Measurements from ENCODE around the gene FPR2. TPM values are rescaled to one million over a fixed set of nuclear protein-coding genes. Genes with fewer than 3 reads are reported as not detected.

FPR2 gene, protein sequence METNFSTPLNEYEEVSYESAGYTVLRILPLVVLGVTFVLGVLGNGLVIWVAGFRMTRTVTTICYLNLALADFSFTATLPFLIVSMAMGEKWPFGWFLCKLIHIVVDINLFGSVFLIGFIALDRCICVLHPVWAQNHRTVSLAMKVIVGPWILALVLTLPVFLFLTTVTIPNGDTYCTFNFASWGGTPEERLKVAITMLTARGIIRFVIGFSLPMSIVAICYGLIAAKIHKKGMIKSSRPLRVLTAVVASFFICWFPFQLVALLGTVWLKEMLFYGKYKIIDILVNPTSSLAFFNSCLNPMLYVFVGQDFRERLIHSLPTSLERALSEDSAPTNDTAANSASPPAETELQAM
- total RNA-seq (2014; rRNA removed; shearing (Covaris generic)): not detected in 2 replicates
- polyA plus RNA-seq (2015; cell fraction: cytosol; rRNA removed): not detected in 2 replicates
- not detected in 2 replicates for polyA plus RNA-seq (2015; cell fraction: nucleus; rRNA removed)

DNA sequence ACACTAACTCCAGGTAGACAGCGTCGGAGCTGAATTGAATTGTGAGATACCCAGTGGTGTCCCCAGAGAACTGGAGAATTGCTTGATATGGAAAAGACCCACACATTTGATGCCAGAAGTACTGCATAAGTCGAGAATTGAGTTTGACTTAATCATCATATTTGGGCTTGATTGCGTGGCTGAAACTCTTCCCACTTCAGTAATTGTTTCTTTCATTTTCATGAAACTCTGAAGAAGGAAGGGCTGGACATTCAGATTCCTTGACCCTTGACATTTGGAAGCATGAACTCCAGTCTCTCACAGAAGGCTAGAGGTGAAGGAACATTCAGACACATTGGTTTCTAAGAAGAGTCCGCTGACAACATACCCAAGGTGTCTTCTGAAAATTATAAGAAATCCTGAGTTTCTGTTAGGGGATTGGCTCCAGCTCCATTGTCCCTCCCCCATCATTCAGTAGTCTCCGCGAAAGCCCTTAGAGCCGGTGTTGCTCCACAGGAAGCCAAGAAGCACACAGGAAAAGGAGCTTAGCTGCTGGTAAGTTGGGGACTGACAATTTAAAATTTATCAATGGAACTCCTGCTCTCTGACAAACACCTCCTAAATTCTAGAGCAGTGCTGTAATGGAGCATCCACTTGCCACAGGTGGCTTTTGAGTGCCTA is at the start of gene FPR2:
Gene FPR2 (plus strand): TSS at position 484 of the 660 bp plus-strand sequence. CDS start 7,479 bp downstream, outside the sequence.
- DNase-seq (ENCODE audit: low read depth, low spot score): no peak
- in situ Hi-C loops (cut with HindIII; ENCODE audit: low pct_unique_long_range_greater_than_20kb, low sequenced_read_pairs): no loop called here

DNA sequence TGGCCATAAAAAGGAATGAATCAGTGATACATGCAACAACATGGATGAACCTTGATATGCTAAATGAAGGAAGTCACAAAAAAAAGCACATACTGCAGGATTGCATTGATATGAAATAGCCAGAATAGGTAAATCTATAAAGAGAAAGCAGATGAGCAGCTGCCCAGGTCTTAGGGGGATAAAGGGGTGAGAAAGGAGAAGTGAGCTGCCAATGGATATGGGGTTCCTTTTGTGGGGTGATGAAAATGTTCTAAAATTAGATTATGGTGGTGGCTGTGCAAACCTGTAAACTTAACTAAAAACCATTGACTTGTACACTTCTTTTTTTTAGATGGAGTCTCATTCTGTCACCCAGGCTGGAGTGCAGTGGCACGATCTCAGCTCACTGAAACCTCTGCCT is 49.3 kb upstream of the FPR2 start:
- no peak for DNase-seq (ENCODE audit: low read depth, low spot score)
- in situ Hi-C loops (cut with HindIII; ENCODE audit: low pct_unique_long_range_greater_than_20kb, low sequenced_read_pairs): no loop called here

DNA sequence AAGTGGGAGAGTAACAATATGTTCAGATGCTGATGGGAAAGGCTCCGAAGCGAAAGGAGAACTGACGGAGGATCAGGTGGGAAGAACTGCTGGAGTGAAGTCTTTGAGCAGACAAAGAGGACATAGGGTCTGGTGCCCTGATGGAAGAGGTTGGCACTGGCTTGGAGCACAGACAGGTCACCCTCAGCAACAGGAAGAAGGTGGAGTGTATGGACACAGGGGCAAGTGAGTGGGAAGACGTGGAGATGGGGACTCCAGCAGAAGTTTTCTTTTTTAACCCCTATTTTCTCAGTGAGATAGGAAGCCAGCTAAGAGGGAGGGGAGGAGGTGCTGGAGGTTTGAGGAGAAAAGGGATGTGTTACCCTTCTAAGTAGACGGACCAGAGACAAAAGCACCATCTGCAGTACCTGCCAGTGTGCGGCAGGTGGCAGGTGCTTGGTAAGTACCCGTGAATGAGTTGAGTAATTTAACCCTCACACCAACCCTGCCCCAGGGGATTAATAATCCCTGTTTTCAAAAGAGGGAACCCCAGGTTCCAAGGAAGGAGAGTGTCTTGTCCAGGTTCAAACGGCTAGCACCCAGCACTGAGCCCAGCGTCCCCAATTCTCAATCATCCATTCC is 48.4 kb upstream of the FPR2 start:
- no peak for DNase-seq (ENCODE audit: low read depth, low spot score)
- in situ Hi-C loops (cut with HindIII; ENCODE audit: low pct_unique_long_range_greater_than_20kb, low sequenced_read_pairs): no loop called here

DNA sequence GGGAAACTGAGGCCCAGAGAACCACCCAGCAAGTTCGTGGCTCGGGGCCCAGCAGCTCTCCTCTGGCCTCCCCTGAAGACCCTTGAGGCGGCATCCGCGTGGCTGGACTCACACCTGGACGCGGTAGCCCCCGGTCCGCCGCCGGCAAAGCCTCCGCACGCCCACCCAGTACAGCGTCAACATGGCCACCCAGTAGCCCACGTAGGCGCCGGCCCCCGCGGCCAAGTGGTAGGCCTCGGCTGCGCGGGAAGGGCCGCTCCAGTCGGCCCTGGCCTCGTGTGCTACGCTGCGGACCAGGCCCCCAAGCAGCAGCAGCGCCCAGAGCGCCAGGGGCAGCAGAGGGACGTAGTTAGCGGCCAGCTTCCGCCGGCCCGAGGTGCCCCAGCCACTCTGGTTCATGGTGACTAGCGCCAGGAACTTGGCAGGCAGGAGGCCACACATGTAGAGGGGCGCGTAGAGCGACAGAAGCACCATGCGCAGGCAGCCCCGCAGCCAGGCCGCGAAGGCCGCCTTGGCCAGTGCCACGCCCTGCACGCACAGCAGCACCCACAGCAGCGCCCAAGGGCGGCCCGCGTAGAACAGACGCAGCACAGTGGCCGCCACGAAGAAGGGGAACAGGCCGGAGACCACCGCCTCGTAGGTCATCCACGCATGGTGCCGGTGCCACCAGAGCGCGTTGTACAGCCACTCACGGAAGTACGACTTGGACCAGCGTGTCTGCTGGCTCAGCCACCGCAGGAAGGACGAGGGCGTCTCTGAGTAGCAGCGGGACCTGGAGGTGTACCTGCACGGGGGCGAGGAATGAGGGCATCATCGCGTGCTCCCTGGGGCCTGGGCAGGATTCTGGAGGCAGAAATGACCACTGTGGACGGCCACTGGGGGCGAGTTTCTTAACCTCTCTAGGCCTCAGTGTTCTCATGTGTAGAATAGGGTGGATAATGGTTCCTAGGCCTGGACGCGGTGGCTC is 47.4 kb upstream of the FPR2 start:
- in situ Hi-C loops (cut with HindIII; ENCODE audit: low pct_unique_long_range_greater_than_20kb, low sequenced_read_pairs): no loop called here

DNA sequence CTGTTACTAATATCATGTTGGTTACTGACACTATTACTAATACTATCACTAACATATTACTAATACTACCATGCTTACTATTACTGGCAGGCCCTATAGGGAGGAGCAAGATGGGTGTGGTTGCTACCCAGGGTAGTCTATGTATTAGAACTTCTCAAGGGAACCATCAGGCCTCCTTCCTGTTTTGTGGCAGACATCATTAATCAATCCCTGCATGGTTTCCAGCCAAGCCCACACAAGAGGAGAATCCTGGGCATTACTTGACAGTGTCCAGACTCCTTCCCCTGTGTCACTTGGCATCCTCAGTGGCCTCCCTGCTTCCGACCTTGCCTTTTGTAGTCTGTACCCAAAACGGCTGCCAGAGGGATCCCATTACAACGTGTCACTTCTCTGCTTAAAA is 46.1 kb upstream of the FPR2 start:
- DNase-seq (ENCODE audit: low read depth, low spot score): no peak
- in situ Hi-C loops (cut with HindIII; ENCODE audit: low pct_unique_long_range_greater_than_20kb, low sequenced_read_pairs): no loop called here

More for the DNA sequence above, 47.4 kb upstream of the FPR2 start:
- no peak for DNase-seq (ENCODE audit: low read depth, low spot score)

DNA sequence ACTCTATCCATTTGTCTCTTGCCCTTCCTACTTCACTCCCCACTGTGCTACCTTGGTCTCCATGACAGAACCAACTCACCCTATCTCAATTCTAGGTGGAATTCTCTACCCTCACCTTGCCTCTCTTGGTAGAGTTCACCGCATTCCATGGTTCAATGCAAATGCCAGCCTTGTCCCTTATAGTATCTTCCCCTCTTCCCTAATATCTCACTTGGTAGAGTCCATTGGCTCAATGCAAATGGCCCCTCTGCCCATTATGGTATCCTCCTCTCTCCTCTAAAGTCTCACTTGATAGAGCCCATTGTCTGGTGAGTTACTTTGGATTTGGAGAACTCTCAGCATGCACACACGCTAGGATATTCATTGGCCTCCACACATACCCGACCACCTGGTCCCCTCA is 45.1 kb upstream of the FPR2 start:
- in situ Hi-C loops (cut with HindIII; ENCODE audit: low pct_unique_long_range_greater_than_20kb, low sequenced_read_pairs): no loop called here
- DNase-seq (ENCODE audit: low read depth, low spot score): no peak

DNA sequence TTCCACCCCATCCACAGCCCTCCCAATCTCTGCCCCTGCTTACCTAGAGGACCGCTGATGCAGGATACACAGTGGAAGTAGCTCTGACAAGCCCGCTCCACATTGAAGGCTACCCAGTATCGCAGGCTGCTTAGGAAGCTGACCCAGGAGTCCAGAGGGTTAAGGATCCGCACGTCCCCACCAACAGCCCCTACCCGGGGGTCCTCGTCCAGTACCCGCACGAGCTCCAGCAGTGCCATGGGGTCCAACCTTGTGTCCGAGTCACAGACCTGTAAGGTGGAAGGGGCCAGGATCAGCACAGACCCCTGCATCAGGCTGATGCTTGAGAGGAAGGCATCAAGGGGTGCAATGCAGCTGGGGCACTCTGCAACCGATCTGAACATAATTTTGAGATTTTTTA is 44.1 kb upstream of the FPR2 start:
- in situ Hi-C loops (cut with HindIII; ENCODE audit: low pct_unique_long_range_greater_than_20kb, low sequenced_read_pairs): no loop called here
- no peak for DNase-seq (ENCODE audit: low read depth, low spot score)

DNA sequence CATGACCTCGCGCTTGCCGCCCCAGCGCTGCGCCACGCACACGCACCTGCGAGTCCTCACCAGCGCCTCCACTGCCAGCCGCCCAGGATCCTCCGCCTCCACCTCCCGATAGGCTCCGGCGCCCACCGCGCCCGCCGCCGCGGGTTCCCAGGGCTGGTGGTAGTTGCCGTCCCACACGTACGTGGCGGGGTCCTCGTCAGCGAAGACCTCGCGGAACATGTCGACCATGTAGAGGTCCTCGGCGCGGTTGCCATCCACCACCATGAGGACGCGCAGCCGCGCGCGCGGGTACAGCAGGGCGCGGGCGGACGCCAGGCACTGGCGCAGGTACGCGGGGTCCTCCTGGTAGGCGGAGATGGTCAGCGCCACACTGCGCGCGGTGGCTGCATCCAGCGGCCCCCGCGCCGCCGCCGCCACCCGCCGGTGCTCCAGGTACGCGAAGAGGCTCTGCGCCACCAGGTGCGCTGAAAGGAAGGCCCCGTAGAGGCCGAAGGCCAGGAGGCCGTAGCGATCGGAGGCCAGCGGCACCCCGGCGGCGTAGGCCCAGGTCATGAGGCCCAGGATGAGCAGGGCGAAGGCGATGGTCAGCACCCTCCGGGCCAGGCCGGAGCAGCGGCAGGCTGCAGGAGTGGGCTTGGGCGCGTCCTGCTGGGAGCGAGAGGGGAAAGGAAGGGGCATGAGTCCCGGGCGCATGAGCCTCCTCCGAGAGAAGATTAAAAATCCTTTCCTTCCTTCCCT is 41.6 kb upstream of the FPR2 start:
- in situ Hi-C loops (cut with HindIII; ENCODE audit: low pct_unique_long_range_greater_than_20kb, low sequenced_read_pairs): no loop called here
- no peak for DNase-seq (ENCODE audit: low read depth, low spot score)

DNA sequence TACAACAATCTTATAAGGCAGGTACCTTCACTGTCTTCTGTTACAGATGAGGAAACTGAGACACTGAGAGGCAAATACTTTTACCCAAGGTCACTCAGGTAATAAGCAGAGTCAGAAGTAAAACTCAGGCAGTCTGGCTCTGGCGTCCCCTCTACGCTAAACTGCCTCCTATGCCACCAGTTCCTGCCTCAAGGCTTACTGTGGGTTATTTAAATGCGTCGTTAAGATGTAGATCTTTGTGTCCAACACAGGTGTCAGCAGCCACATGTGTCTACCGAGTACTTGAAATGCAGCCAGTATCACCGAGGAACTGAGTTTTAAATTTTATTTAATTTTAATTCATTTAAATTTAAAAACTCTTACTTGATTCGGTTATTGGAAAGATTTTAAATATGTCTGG is 39.1 kb upstream of the FPR2 start:
- no peak for DNase-seq (ENCODE audit: low read depth, low spot score)
- in situ Hi-C loops (cut with HindIII; ENCODE audit: low pct_unique_long_range_greater_than_20kb, low sequenced_read_pairs): no loop called here

DNA sequence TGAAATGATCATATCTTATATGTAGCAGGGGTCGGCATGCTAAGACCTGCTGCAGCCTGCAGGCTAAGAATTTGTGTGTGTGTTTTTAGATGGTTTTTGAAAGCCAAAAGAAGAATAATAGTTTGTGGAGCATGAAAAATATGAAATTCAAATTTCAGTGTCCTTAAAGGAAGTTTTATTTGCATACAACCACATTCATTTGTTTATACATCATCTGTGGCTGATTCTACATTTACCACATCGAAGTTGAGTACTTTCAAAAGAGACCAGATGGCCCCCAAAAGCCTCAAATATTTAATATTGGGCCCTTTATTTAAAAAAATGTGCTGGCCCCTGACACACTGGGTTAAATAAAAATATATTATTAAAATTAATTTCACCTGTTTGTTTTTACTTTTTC is 38.5 kb upstream of the FPR2 start:
- in situ Hi-C loops (cut with HindIII; ENCODE audit: low pct_unique_long_range_greater_than_20kb, low sequenced_read_pairs): no loop called here
- no peak for DNase-seq (ENCODE audit: low read depth, low spot score)

DNA sequence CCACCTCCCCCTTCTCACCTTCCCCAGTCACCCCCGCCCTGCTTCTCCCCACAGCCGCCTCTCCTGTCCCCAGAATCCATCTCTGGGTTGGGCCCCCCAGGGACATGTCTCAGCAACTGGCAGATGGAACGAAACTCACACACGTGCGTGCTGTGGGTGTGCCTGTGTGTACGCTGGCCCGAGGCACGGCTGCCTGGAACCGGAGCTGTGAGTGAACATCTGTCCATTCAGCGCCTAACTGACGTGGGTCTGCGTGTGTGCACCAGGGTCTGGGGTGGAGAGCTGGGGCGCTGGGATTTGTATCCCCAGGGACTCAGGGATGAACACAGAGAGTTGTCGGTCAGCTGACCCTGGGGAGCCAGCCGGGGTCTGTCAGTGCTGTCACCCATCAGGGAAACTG is 36.4 kb upstream of the FPR2 start:
- in situ Hi-C loops (cut with HindIII; ENCODE audit: low pct_unique_long_range_greater_than_20kb, low sequenced_read_pairs): no loop called here
- DNase-seq (ENCODE audit: low read depth, low spot score): no peak

DNA sequence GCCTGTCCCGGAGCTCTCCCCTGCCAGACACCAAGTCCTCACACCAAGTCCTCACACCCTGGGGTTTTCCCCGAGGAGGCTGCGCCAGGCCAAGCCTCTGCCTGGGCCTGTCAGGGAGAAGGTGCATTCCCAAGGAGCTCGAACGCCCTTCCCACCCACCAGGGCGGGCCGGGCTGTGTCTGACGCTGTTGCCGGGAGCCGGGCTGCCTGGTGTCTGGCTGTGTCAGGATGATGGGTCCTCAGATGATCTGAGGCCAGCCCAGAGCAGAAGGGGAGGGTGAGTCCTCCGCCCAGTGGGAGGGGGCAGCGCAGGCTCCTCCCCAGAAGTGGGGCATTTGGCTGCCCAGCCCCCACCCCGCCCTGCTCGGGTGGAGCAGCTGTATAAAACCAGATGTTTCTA is 34.9 kb upstream of the FPR2 start:
- no peak for DNase-seq (ENCODE audit: low read depth, low spot score)
- in situ Hi-C loops (cut with HindIII; ENCODE audit: low pct_unique_long_range_greater_than_20kb, low sequenced_read_pairs): no loop called here

DNA sequence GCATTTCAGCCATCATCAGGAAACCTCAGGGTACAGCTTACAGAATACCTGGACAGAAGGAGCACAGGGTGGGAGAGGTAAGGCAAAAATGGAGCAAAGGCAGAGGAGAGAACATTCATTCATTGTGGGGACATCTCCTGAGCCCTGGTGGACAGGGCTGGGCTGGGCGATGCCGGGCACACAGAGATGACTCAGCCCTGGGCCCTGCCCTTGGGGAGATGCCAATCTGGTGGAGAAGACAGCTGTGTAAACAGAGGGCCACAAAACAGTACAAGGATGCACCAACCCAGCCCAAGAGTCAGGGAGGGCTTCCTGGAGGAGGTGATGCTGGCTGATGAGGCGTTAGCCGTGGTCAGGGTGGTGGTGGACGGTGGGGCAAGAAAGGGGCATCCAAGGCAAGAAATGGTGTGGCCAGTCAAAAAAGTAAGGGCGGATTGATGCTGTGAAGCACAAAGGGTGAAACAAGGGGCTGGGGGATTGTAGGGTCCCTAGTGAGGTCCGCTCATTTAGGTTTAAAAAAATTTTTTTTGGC is 33.6 kb upstream of the FPR2 start:
- in situ Hi-C loops (cut with HindIII; ENCODE audit: low pct_unique_long_range_greater_than_20kb, low sequenced_read_pairs): no loop called here

DNA sequence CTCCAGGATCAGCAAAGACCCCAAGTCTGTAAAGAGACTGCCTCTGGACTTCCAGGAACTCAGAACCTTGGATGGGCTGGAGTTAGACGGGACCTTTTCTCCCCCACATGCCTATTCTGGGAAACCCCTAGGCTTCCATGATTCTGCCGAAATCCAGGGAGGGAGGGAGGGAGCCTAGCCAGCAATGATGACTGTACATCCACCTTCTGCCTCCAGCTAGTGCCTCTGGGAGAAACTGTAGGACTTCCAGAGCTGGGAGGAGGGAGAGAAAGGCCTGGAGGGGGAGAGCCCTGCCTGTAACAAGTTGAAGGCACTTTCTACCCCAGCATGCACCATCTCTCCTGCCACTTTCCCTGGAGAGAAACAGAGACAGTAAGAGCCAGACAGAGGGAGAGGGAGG is 31.2 kb upstream of the FPR2 start:
- in situ Hi-C loops (cut with HindIII; ENCODE audit: low pct_unique_long_range_greater_than_20kb, low sequenced_read_pairs): no loop called here
- DNase-seq (ENCODE audit: low read depth, low spot score): no peak

More for the DNA sequence above, 33.6 kb upstream of the FPR2 start:
- no peak for DNase-seq (ENCODE audit: low read depth, low spot score)

DNA sequence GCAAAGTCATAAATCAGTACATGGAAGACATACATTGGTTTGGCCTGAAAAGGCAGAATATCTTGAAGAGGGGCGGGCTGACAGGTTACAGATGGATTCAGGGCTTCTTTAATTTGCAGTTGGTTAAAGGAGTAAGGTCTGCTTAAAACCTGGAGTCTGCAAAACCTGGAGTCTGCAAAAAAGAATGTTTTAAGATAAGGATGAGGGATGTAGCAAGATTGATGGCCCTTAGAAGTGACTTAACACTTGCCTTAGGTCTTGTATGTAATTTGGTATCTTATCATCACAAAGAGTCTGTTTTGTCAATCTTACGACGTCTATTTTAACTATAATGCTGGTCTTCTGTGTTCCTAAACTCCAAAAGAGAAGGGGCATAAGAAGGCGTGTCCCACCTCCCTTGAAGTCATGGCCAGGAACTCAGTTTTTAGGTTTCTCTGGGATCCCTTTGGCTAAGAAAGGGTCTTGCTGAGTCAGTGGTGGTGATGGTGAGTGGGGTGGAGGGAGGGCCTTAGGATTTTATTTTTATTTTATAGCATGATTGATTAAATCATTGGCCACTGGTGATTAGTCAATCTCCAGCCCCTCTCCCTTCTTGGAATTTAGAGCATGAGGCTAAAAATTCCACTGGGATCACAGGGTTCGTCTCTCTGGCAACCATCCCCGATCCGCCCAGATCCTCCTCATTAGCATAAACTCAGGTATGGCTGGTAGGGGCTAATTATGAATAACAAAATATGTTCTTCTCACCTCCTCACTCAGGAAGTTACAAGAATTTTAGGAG is 27.0 kb upstream of the FPR2 start:
- no peak for DNase-seq (ENCODE audit: low read depth, low spot score)
- in situ Hi-C loops (cut with HindIII; ENCODE audit: low pct_unique_long_range_greater_than_20kb, low sequenced_read_pairs): no loop called here

Measured in SK-MEL-5 (cell line).